ENCODE measurements around the gene ROR2. TPM values are rescaled to one million over a fixed set of nuclear protein-coding genes. Genes with fewer than 3 reads are reported as not detected.

The ROR2 gene
- total RNA-seq, 1 experiment from 2014 or later = 0.11 TPM

DNA sequence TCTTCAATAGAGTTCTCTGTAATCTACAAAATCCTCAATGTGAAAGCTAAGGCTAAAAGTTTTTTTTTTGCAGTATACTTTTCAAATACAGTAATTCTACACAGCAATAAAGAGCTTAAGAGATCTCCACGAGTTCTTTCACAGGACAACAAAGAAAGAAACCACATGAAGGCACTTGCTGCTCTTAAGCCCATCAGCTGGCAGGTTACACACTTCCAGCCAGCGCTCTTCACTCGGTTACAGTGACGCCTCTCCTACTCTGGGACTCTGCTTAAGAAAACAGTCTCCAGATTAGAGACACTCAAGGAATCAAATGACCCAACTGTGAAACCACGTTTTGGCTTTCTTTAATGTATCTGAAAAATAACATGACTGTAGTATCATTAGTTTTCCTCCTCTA is 85.0 kb downstream of the ROR2 start:
- in situ Hi-C loops (cut with HindIII; ENCODE audit: low pct_unique_long_range_greater_than_20kb, low sequenced_read_pairs) = no loop called here
- no peak for DNase-seq (ENCODE audit: low read depth, low spot score)

DNA sequence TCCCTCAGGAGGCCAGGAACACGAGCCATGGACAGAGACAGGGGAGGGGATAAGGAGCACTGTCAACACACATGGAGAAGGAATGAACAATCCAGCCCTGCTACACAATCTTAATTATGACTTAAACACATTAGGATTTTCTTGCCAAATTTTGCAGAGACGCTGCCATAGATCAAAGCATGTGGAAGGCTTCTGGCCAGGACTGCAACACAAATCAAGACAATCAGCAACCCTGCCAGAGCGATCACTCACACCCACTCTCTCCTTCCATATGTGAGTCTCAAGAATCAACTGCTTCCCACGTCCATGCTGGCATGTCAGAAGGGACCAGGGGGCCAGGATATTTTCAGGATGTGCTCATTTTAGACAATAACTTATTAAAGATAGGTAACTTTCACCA is 85.6 kb downstream of the ROR2 start:
- DNase-seq (ENCODE audit: low read depth, low spot score) = no peak
- in situ Hi-C loops (cut with HindIII; ENCODE audit: low pct_unique_long_range_greater_than_20kb, low sequenced_read_pairs) = no loop called here

DNA sequence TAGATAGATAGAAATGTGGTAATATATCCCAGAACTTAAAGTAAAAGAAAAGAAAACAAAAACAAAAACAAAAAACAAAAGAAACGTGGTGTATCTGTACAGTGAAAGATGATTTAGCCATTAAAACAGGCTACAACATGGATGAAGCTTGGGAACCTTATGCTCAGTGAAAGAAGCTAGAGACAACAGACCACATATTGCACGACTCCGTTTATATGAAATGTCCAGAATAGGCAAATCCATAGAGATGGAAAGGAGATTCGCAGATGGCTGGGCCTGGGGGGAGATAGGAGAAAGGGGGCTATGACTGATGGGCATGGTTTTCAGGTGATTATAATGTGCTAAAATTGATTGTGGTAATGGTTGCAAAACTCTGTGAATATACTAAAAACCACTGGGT is 86.6 kb downstream of the ROR2 start:
- in situ Hi-C loops (cut with HindIII; ENCODE audit: low pct_unique_long_range_greater_than_20kb, low sequenced_read_pairs) = no loop called here
- no peak for DNase-seq (ENCODE audit: low read depth, low spot score)

DNA sequence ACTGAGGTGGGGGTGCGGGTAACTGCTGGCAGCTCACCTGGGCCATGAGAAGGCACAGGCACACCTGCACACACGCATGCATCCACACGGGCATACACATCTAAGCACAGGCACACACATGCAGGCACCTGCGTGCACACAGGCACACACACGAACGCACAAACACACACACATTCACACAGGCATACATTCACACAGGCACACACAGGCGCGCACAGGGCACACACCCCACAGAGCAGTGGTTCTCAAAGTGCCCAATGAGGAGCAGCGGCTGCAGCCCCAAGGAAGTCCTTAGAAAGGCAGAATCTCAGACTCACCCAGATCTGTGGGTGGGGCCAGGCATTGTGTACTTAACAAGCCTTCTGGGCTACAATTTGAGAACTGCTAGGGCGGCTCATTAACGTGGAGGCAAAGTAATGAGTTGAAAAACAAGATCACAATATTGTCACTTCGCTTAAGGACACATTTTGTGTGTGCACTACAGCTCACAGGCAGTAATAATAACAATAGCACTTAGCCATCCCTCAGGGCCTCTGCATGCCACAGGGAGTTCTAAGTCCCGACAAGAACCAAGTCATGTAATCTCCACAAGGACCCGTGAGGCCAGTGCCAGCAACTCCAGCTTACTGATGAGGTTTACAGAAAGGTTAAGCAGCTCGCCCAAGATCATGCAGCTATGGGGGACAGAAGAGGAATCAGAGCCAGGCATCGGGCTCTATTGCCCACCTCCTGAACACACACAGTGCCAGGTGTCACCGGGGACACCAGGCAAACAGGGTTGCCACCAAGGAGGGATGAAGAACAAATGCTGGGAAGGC is 91.6 kb downstream of the ROR2 start:
- in situ Hi-C loops (cut with HindIII; ENCODE audit: low pct_unique_long_range_greater_than_20kb, low sequenced_read_pairs) = no loop called here
- no peak for DNase-seq (ENCODE audit: low read depth, low spot score)

DNA sequence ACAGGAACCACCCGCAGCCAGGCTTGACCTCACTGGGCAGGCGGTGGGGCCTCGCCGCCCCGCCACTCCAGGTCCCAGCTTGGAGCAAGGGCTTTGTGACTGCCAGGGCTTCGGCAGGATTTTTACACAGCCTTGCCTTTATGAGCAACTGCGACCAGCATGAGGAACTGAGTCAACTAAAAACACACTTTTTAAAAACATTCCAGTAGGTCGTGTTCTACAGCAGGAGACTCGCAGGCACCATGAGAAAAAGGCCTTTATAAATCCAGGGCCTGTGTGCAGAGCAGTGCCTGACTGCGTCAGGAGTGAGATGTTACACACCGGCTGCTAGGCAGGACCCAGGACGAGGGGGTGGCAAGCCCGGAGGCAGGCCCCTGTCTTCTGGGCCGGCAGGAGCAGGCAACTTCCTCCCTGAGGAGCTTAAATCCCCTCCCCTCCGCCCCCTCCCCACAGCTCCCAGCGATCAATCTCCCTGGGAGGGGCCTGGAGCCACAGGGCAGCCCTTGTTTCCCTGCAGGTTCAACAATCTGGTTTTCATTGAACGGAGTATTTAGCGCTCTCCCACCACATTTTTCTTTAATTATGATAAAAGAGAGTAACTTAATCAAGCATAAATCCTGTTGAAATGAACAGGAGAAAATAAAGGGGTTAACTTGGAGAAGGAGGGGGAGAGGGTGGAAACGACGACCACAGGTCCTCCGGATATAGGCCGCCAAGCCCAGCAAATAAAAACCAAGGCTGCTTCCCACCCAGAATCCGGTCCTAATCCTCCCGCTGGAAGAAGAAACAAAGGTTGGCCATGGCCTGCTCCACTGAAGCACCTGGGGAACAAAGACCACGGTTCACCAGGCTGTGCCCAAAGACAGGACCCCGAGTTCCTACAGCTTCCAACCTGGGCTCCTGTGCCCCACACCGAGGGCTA is 92.5 kb downstream of the ROR2 start:
- in situ Hi-C loops (cut with HindIII; ENCODE audit: low pct_unique_long_range_greater_than_20kb, low sequenced_read_pairs) = no loop called here
- no peak for DNase-seq (ENCODE audit: low read depth, low spot score)

DNA sequence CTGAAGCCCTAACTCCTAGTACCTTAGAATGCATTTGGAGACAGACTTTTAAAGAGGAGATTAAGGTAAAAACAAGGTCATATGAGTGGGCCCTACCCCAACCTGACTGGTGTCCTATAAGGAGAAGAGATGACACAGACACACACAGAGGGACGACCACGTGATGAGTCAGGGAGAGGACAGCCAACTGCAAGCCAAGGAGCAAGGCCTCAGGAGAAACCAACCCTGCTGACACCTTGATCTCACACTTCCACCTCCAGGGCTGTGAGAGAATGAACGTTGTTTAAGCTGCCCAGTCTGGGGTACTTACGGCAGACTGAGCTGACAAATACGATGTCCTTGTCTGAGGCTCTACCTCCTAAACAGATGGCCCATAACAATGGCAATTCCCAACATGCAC is 93.6 kb downstream of the ROR2 start:
- DNase-seq (ENCODE audit: low read depth, low spot score) = no peak
- in situ Hi-C loops (cut with HindIII; ENCODE audit: low pct_unique_long_range_greater_than_20kb, low sequenced_read_pairs) = no loop called here

DNA sequence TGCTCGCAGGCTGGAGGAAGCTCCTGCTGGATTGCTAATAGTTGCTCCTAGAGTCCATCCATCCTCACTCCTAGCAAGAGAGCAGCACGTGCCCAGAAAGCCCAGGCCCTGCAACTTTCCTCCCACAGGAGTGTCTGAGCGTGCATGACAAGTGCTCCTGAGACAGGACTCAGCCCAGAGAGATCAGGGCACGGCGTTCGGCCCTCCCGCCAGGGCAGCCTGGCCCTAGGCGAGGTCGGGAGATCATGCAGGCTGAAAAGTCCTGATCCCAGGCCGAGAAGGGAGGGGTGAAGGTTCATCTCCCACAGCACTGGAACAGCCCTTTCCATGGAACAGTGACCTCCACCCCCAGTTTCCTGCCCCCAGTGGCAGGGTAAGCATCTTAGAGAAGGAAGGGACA is 94.8 kb downstream of the ROR2 start:
- in situ Hi-C loops (cut with HindIII; ENCODE audit: low pct_unique_long_range_greater_than_20kb, low sequenced_read_pairs) = no loop called here
- DNase-seq (ENCODE audit: low read depth, low spot score) = no peak

DNA sequence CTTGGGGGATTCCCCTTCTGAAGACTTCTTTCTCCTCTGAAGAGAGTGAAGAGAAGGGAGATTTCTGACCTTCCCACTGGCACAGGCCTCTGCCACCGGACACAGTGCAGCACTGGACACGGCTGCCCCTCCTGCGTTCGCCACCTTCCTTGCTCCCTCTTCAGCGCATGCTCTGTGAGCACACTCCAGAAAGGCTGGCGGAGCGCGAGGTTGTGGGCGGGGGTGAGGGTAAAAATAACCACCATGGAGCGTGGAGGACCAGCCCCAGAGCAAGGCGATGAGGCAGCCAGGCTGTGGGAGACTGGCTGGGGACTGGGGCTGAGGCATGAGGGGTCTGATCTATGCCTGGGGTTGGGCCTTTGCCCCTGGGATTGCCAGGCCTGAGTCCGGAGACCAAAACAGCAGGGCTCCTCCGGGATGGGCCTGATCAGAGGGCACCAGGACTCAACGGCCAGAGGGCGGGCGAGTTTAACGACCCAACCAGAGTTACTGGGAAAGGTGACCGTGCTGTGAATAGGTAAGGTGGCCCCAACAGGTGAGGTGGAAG is 97.2 kb downstream of the ROR2 start:
- in situ Hi-C loops (cut with HindIII; ENCODE audit: low pct_unique_long_range_greater_than_20kb, low sequenced_read_pairs) = no loop called here
- no peak for DNase-seq (ENCODE audit: low read depth, low spot score)

DNA sequence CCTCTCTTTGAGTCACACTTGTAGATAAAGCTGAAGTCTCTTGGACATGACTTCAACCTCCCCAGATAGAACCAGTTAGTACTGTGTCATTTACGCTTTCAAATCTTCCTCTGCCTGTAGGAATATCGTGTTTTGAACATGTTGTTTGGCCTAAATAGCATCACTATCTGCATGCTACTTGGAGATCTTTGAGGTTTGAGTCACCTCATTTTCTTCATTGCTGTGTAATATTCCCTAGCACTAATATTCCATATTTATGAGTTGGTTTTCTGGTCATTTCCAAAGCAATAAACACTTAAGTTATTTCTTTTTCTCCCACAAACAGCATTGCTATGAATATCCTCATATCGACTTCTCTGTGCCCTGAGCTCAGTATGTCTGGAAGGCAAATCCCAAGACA is 100.3 kb downstream of the ROR2 start:
- in situ Hi-C loops (cut with HindIII; ENCODE audit: low pct_unique_long_range_greater_than_20kb, low sequenced_read_pairs) = no loop called here
- no peak for DNase-seq (ENCODE audit: low read depth, low spot score)

DNA sequence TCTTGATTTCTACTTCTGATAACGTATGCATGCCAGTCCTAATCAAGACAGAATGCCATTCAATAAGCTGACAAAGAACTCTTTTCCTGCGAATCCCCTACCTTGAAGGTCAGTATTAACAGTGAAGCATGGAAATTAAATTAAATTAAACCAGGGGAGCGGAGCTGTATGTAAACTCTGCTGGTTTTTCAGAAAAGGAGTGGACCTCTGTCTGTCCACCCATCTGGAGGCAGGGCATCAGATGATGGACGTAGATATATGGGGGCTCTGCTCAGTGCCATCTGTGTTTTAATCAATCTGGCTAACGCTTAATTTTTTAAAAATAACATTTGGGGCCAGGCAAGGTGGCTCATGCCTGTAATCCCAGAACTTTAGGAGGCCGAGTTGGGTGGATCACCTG is 101.9 kb downstream of the ROR2 start:
- in situ Hi-C loops (cut with HindIII; ENCODE audit: low pct_unique_long_range_greater_than_20kb, low sequenced_read_pairs) = no loop called here

DNA sequence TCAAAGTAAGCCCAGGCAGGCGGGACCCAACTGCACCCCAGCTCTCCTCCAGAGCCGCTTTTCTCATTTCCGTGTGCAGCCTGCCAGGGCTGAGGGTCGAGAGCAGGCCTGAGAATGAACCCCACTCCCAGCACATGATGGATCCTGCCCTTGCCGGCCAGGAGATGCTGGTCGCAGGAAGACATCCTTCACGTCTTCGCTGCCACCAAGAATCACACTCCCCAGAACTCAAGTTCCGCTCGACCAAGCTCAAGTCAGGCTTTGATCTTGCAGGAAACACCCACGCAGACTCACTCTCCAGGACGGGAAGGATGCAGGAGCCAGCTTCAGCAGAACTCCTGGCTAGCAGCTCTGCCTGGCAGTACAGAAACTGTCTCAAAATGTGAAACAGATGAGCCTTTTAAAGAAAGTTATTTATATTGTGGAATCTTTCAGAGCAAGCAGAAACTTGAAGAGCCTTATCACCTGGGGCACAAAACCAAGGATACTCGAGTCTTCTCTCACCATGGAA is 102.4 kb downstream of the ROR2 start:
- no peak for DNase-seq (ENCODE audit: low read depth, low spot score)
- in situ Hi-C loops (cut with HindIII; ENCODE audit: low pct_unique_long_range_greater_than_20kb, low sequenced_read_pairs) = no loop called here

More for the DNA sequence above, 101.9 kb downstream of the ROR2 start:
- DNase-seq (ENCODE audit: low read depth, low spot score) = no peak

DNA sequence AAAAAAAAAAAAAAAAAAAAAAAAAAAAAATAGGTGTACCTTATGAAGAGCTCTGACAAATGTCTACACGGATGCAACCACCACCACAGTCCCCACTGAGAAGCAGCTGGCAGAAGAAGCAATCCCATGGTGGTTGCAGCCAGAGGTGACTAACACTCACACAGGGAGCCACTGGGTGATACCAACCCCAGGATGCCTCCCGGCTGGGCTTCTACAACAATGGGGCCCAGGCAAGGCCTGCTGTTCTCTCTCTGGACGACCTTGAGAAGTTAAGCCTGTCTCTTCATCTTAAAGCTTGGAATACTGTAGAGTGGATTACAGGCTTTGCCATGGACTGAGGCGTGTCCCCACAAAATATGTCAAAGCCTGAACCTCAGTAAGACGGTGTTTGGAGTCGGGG is 104.1 kb downstream of the ROR2 start:
- no peak for DNase-seq (ENCODE audit: low read depth, low spot score)
- in situ Hi-C loops (cut with HindIII; ENCODE audit: low pct_unique_long_range_greater_than_20kb, low sequenced_read_pairs) = no loop called here

DNA sequence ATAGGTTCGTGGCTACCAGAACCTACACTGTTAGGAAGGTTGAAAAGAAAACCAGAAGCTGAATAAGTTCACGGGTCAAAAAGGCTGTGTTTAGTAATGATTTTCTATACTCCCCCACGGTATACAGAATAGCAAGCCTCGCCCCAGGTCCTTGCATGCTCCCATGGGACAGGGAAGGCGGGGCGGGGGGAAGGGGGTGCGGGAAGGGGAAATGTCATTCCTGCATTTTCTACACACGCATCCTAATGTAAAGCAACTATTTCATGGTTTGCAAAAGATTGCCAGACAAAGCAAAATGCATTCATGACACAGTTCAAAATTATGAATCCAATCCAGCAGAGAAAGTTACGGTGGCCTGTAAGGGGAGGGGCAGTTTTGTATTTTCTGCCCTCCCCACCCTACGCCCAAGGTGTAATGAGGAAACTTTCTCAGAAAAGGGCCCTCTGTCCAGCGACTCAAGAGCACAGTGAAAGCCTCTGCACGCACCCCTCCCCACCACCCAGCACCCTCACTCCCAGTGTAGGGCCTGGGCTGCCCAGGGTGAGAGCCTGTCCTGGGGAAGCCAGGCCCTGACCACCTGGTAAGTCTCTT is 105.2 kb downstream of the ROR2 start:
- DNase-seq (ENCODE audit: low read depth, low spot score) = no peak
- in situ Hi-C loops (cut with HindIII; ENCODE audit: low pct_unique_long_range_greater_than_20kb, low sequenced_read_pairs) = no loop called here

DNA sequence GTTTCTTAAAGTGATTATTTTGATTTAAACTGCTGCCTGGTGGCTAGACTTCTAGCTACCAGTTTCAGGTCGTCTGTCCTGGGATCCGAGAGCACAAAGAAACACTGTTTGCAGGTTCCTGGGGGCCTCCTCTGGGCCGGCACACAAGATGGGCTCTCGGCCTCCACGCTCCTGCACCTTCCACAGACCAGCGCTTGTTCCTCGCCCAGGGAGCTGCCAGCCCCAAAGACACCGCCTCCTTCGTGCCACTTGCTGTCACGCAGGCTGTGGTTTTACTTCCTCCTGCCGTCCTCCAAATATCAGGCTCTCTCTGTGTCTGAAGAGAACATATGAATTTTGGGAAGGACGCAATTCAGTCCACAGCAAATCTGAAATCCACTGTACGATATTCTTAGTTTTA is 105.8 kb downstream of the ROR2 start:
- in situ Hi-C loops (cut with HindIII; ENCODE audit: low pct_unique_long_range_greater_than_20kb, low sequenced_read_pairs) = no loop called here
- DNase-seq (ENCODE audit: low read depth, low spot score) = peak; percentile 65

DNA sequence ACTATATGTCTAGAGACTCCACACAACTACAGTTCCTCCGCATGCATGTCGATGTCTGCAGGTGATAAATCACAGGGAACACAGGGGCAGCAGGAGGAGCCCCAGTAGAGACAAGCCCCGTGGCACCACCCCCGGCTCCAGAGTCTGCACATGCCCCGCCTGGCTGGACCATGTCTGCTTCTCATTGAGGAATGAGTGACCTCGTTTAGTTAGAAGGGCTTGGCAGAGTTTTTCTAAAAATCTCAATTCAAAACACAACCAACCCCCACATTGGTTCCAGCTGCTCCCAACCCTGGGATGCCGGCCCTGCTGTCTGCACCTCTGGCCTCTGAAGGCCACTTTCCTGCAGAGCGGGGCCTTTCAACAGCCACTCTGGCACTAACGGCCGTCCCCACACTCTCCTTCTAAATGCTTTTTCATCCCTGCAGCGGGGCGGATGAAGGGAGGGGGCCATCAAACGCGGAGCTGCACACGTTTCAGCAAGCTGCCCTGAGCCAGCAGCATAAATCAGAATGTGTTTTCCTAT is 106.3 kb downstream of the ROR2 start:
- in situ Hi-C loops (cut with HindIII; ENCODE audit: low pct_unique_long_range_greater_than_20kb, low sequenced_read_pairs) = no loop called here
- DNase-seq (ENCODE audit: low read depth, low spot score) = no peak

DNA sequence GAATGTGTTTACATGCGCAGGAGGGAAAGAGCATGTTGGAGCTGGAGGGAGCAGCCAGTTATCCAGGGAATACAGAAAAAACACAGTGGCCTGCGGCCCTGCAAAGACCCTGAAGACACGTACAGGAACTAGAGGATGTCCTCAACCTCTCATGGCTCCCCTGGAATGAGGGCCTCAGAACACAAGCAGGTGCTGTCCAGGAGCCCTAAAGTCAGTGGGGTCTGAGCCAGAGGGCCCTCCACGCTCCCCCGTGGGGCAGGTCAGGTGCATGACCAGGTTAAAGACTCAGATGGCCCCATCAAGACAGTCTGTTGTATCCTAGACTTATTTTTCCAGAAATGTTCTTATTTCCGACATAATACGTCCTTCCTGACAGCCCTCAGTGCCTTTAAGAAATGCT is 106.9 kb downstream of the ROR2 start:
- DNase-seq (ENCODE audit: low read depth, low spot score) = no peak
- in situ Hi-C loops (cut with HindIII; ENCODE audit: low pct_unique_long_range_greater_than_20kb, low sequenced_read_pairs) = no loop called here

DNA sequence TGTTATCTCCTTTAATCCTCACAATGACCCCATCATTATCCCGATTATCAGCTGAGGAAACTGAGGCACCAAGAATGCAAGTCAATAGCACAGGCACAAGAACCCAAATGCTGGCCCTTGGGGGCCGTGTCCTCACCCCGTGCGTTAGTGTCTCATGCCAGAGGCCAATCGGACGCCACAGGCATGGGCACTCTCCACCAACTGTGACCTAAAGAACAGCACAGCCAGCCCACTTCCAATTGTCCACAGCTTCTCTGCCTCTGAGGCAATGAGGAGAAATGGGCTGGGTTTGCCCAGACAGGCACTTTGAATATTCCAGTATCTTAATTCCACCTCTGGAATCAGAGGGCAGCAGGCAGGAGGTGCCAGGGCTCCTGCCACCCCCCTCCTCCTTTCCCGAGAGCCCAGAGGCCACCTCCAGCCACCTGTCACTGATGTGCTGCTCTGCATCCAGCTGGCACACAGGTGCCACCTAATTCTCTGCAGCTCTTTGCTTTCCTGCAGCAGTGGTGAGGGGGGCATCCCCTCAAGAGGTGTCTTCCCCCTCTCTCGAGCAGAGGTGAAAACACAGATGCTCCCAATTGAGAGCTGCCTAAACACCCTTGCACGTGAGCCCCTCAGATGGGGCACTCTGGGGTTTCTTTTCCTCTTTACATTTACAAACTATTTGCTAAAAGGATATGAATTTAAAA is 107.5 kb downstream of the ROR2 start:
- DNase-seq (ENCODE audit: low read depth, low spot score) = no peak
- in situ Hi-C loops (cut with HindIII; ENCODE audit: low pct_unique_long_range_greater_than_20kb, low sequenced_read_pairs) = no loop called here
